Measurements from ENCODE around the gene ETV3. TPM values are rescaled to one million over a fixed set of nuclear protein-coding genes. Genes with fewer than 3 reads are reported as not detected.

Gene ETV3
- total RNA-seq, 2 experiments from 2014 or later: 115 to 117 TPM

DNA sequence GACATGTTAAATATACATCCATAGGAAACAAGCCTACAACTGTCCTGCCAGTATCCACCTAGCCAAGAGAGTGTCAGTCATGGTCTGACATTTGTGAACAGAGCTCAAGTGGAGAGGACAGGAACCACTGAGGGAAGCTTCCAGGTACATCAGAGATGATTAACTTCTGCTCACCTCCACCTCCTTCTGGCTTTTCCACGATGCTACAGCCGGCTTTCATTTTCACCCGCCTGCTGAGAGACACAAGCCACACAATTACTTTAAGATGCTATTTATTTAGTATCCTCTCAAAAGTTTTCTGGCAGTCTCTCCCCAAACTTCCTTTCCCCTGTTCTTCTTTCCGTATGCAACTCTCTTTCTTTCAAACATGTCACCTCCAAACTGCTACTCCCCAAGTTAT lies 2.1 kb downstream of the ETV3 start:
- no peak overlapping the region for H3K27ac ChIP-seq (ENCODE audit: low read depth in 1 of 2, low read length in 2 of 2)
- H3K36me3 ChIP-seq (ENCODE audit: insufficient read depth, low read length): peaks cover 42% of the 10 kb centered on the region
- H3K4me3 Mint-ChIP-seq: peak overlapping the region; percentile 94
- ATAC-seq (ENCODE audit: poor library complexity): no peak
- peak in 3 of 14 experiments; percentile 32 to 43 (median 34) for DNase-seq
- H3K9me3 Mint-ChIP-seq: no peaks in the 10 kb centered on the region
- peaks cover 59% of the 10 kb centered on the region for H3K4me1 ChIP-seq (ENCODE audit: insufficient read depth, low read length)
- ChIA-PET POLR2A (no interaction called here), CTCF (interaction anchor here (1.7 to 4.7 kb wide), 3 partner anchors 10 to 46 kb away, joined by 5 to 27 read pairs (median 10); no protein-coding TSS in a partner anchor)
- H3K9me3 ChIP-seq (ENCODE audit: control insufficient read depth in 1 of 2, insufficient read depth in 1 of 2, low read length in 2 of 2): no peaks in the 10 kb centered on the region
- peaks cover 83% of the 10 kb centered on the region for H3K4me1 Mint-ChIP-seq (ENCODE audit: low read depth)
- peaks cover 64% of the 10 kb centered on the region for H3K36me3 Mint-ChIP-seq (ENCODE audit: low read depth)
- H3K27me3 Mint-ChIP-seq: no peaks in the 10 kb centered on the region
- H3K27ac Mint-ChIP-seq: peak overlapping the region; percentile 90
- TF ChIP-seq, protein P1, sequence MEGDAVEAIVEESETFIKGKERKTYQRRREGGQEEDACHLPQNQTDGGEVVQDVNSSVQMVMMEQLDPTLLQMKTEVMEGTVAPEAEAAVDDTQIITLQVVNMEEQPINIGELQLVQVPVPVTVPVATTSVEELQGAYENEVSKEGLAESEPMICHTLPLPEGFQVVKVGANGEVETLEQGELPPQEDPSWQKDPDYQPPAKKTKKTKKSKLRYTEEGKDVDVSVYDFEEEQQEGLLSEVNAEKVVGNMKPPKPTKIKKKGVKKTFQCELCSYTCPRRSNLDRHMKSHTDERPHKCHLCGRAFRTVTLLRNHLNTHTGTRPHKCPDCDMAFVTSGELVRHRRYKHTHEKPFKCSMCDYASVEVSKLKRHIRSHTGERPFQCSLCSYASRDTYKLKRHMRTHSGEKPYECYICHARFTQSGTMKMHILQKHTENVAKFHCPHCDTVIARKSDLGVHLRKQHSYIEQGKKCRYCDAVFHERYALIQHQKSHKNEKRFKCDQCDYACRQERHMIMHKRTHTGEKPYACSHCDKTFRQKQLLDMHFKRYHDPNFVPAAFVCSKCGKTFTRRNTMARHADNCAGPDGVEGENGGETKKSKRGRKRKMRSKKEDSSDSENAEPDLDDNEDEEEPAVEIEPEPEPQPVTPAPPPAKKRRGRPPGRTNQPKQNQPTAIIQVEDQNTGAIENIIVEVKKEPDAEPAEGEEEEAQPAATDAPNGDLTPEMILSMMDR (IDR thresholded peaks at IDR 0.05): no peak
- intact Hi-C loops (cut with DNase I, micrococcal nuclease): loop anchor here in 1 of 2 experiments (5.0 to 10.0 kb wide), 2 partner anchors 44 to 321 kb away; partner anchors contain the start of gene SH2D2A
- no peaks in the 10 kb centered on the region for H3K27me3 ChIP-seq (ENCODE audit: control insufficient read depth in 1 of 2, insufficient read depth in 2 of 2, low read length in 2 of 2)
- H3K4me3 ChIP-seq (ENCODE audit: low read length): no peak overlapping the region

GRCh38 chr1:157135646-157136045 lies 2.5 kb downstream of the ETV3 start:
- CTCF ChIA-PET: interaction anchor here (1.7 to 4.7 kb wide), 3 partner anchors 10 to 45 kb away, joined by 5 to 27 read pairs (median 10); no protein-coding TSS in a partner anchor
- Mint-ChIP-seq H3K27ac (peak overlapping the region; percentile 90), H3K36me3 (ENCODE audit: low read depth) (peaks cover 69% of the 10 kb centered on the region), H3K9me3 (no peaks in the 10 kb centered on the region), H3K4me3 (peak overlapping the region; percentile 68), H3K27me3 (no peaks in the 10 kb centered on the region), H3K4me1 (ENCODE audit: low read depth) (peaks cover 84% of the 10 kb centered on the region)
- Histone ChIP-seq H3K9me3 (ENCODE audit: control insufficient read depth in 1 of 2, insufficient read depth in 1 of 2, low read length in 2 of 2) (no peaks in the 10 kb centered on the region), H3K27ac (ENCODE audit: low read depth in 1 of 2, low read length in 2 of 2) (no peak overlapping the region), H3K27me3 (ENCODE audit: control insufficient read depth in 1 of 2, insufficient read depth in 2 of 2, low read length in 2 of 2) (no peaks in the 10 kb centered on the region), H3K4me1 (ENCODE audit: insufficient read depth, low read length) (peaks cover 59% of the 10 kb centered on the region), H3K36me3 (ENCODE audit: insufficient read depth, low read length) (peaks cover 47% of the 10 kb centered on the region), H3K4me3 (ENCODE audit: low read length) (no peak overlapping the region)
- intact Hi-C loops (cut with DNase I, micrococcal nuclease): loop anchor here in 1 of 2 experiments (5.0 to 10.0 kb wide), 2 partner anchors 43 to 321 kb away; partner anchors contain the start of gene SH2D2A
- TF ChIP-seq, protein P1 (IDR thresholded peaks at IDR 0.05): no peak
- DNase-seq (no peak), ATAC-seq (ENCODE audit: poor library complexity) (no peak)
- POLR2A ChIA-PET: no interaction called here

- no peaks in the 10 kb centered on the region for H3K27me3 Mint-ChIP-seq
- H3K4me1 Mint-ChIP-seq (ENCODE audit: low read depth): peaks cover 83% of the 10 kb centered on the region
- peak overlapping the region; percentile 68 for H3K4me3 Mint-ChIP-seq
- POLR2A ChIA-PET: no interaction called here
- intact Hi-C loops (cut with DNase I, micrococcal nuclease): loop anchor here in 1 of 2 experiments (5.0 to 10.0 kb wide), 2 partner anchors 43 to 320 kb away; partner anchors contain the start of gene SH2D2A
- Histone ChIP-seq H3K4me1 (ENCODE audit: insufficient read depth, low read length) (peaks cover 59% of the 10 kb centered on the region), H3K9me3 (ENCODE audit: control insufficient read depth in 1 of 2, insufficient read depth in 1 of 2, low read length in 2 of 2) (no peaks in the 10 kb centered on the region), H3K27me3 (ENCODE audit: control insufficient read depth in 1 of 2, insufficient read depth in 2 of 2, low read length in 2 of 2) (no peaks in the 10 kb centered on the region), H3K4me3 (ENCODE audit: low read length) (no peak overlapping the region), H3K27ac (ENCODE audit: low read depth in 1 of 2, low read length in 2 of 2) (no peak overlapping the region), H3K36me3 (ENCODE audit: insufficient read depth, low read length) (peaks cover 53% of the 10 kb centered on the region)
- TF ChIP-seq, protein P1 (IDR thresholded peaks at IDR 0.05): no peak
- CTCF ChIA-PET: interaction anchor here (1.7 to 4.7 kb wide), 3 partner anchors 9 to 45 kb away, joined by 5 to 27 read pairs (median 10); no protein-coding TSS in a partner anchor
- no peaks in the 10 kb centered on the region for H3K9me3 Mint-ChIP-seq
- peaks cover 74% of the 10 kb centered on the region for H3K36me3 Mint-ChIP-seq (ENCODE audit: low read depth)
- no peak for DNase-seq
- no peak for ATAC-seq (ENCODE audit: poor library complexity)
- peak overlapping the region; percentile 65 for H3K27ac Mint-ChIP-seq
These were observed 3.1 kb downstream of the ETV3 start for GRCh38 chr1:157135070-157135469.
